ENCODE data around the gene TWSG1. TPM values are rescaled to one million over a fixed set of nuclear protein-coding genes. Genes with fewer than 3 reads are reported as not detected.

The TWSG1 gene
- total RNA-seq, 1 experiment from 2014 or later = 19.3 TPM

GRCh38 chr18:9379118-9379517 lies 44.5 kb downstream of the TWSG1 start (continued):
- TF ChIP-seq KAT7 (CRISPR knock-in tag; IDR thresholded peaks at IDR 0.05; ENCODE audit: borderline replicate concordance) (no peak), ZNF671 (CRISPR knock-in tag; IDR thresholded peaks at IDR 0.05) (no peak), ZNF512 (CRISPR knock-in tag; IDR thresholded peaks at IDR 0.05; ENCODE audit: borderline replicate concordance) (no peak), ZNF423 (CRISPR knock-in tag; IDR thresholded peaks at IDR 0.05) (no peak), SP1 (CRISPR knock-in tag; conservative IDR thresholded peaks at IDR 0.05) (no peak), NFATC4 (CRISPR knock-in tag; IDR thresholded peaks at IDR 0.05) (no peak)
- TF ChIP-seq, protein P1, sequence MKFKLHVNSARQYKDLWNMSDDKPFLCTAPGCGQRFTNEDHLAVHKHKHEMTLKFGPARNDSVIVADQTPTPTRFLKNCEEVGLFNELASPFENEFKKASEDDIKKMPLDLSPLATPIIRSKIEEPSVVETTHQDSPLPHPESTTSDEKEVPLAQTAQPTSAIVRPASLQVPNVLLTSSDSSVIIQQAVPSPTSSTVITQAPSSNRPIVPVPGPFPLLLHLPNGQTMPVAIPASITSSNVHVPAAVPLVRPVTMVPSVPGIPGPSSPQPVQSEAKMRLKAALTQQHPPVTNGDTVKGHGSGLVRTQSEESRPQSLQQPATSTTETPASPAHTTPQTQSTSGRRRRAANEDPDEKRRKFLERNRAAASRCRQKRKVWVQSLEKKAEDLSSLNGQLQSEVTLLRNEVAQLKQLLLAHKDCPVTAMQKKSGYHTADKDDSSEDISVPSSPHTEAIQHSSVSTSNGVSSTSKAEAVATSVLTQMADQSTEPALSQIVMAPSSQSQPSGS (CRISPR knock-in tag; IDR thresholded peaks at IDR 0.05; ENCODE audit: borderline replicate concordance, low read depth) = no peak
- TF ChIP-seq, protein P2, sequence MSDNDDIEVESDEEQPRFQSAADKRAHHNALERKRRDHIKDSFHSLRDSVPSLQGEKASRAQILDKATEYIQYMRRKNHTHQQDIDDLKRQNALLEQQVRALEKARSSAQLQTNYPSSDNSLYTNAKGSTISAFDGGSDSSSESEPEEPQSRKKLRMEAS (CRISPR knock-in tag; IDR thresholded peaks at IDR 0.05) = no peak

- H3K27me3 Mint-ChIP-seq (ENCODE audit: low read depth) = no peaks in the 10 kb centered on the region
- H3K4me3 Mint-ChIP-seq = no peak overlapping the region
- H3K4me1 Mint-ChIP-seq = peaks cover 16% of the 10 kb centered on the region
- peaks cover 6% of the 10 kb centered on the region; the same call in 1 of the 2 replicates for H3K36me3 Mint-ChIP-seq
- TF ChIP-seq TEAD4 (CRISPR knock-in tag; IDR thresholded peaks at IDR 0.05) = no peak
- TF ChIP-seq, protein P3, sequence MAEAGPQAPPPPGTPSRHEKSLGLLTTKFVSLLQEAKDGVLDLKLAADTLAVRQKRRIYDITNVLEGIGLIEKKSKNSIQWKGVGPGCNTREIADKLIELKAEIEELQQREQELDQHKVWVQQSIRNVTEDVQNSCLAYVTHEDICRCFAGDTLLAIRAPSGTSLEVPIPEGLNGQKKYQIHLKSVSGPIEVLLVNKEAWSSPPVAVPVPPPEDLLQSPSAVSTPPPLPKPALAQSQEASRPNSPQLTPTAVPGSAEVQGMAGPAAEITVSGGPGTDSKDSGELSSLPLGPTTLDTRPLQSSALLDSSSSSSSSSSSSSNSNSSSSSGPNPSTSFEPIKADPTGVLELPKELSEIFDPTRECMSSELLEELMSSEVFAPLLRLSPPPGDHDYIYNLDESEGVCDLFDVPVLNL (CRISPR knock-in tag; IDR thresholded peaks at IDR 0.05; ENCODE audit: borderline replicate concordance, low read depth) = no peak
- TF ChIP-seq ZNF423 (CRISPR knock-in tag; IDR thresholded peaks at IDR 0.05) = no peak
- TF ChIP-seq ESRRA (CRISPR knock-in tag; IDR thresholded peaks at IDR 0.05; ENCODE audit: borderline replicate concordance) = no peak
- TF ChIP-seq ZNF263 (CRISPR knock-in tag; IDR thresholded peaks at IDR 0.05; ENCODE audit: low read depth) = no peak
- TF ChIP-seq ZNF317 (CRISPR knock-in tag; IDR thresholded peaks at IDR 0.05; ENCODE audit: borderline replicate concordance, low read depth) = no peak
- no peak for TF ChIP-seq SOX15 (CRISPR knock-in tag; IDR thresholded peaks at IDR 0.05)
- no peak for TF ChIP-seq ZNF671 (CRISPR knock-in tag; IDR thresholded peaks at IDR 0.05)
- no peak for TF ChIP-seq ELF4 (CRISPR knock-in tag; IDR thresholded peaks at IDR 0.05; ENCODE audit: low read depth)
- TF ChIP-seq SP1 (CRISPR knock-in tag; conservative IDR thresholded peaks at IDR 0.05) = no peak
- TF ChIP-seq, protein P4, sequence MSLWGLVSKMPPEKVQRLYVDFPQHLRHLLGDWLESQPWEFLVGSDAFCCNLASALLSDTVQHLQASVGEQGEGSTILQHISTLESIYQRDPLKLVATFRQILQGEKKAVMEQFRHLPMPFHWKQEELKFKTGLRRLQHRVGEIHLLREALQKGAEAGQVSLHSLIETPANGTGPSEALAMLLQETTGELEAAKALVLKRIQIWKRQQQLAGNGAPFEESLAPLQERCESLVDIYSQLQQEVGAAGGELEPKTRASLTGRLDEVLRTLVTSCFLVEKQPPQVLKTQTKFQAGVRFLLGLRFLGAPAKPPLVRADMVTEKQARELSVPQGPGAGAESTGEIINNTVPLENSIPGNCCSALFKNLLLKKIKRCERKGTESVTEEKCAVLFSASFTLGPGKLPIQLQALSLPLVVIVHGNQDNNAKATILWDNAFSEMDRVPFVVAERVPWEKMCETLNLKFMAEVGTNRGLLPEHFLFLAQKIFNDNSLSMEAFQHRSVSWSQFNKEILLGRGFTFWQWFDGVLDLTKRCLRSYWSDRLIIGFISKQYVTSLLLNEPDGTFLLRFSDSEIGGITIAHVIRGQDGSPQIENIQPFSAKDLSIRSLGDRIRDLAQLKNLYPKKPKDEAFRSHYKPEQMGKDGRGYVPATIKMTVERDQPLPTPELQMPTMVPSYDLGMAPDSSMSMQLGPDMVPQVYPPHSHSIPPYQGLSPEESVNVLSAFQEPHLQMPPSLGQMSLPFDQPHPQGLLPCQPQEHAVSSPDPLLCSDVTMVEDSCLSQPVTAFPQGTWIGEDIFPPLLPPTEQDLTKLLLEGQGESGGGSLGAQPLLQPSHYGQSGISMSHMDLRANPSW (CRISPR knock-in tag; conservative IDR thresholded peaks at IDR 0.05; ENCODE audit: low read depth) = no peak
- TF ChIP-seq TP53 (CRISPR knock-in tag; IDR thresholded peaks at IDR 0.05) = no peak
- no peak for TF ChIP-seq ZBTB21 (CRISPR knock-in tag; IDR thresholded peaks at IDR 0.05; ENCODE audit: borderline replicate concordance)
- no peak for TF ChIP-seq CREB1 (CRISPR knock-in tag; IDR thresholded peaks at IDR 0.05)
- TF ChIP-seq, protein P5, sequence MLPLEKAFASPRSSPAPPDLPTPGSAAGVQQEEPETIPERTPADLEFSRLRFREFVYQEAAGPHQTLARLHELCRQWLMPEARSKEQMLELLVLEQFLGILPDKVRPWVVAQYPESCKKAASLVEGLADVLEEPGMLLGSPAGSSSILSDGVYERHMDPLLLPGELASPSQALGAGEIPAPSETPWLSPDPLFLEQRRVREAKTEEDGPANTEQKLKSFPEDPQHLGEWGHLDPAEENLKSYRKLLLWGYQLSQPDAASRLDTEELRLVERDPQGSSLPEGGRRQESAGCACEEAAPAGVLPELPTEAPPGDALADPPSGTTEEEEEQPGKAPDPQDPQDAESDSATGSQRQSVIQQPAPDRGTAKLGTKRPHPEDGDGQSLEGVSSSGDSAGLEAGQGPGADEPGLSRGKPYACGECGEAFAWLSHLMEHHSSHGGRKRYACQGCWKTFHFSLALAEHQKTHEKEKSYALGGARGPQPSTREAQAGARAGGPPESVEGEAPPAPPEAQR (CRISPR knock-in tag; IDR thresholded peaks at IDR 0.05) = no peak
- TF ChIP-seq USF1 (CRISPR knock-in tag; IDR thresholded peaks at IDR 0.05) = no peak
- no peak for TF ChIP-seq ZNF281 (CRISPR knock-in tag; IDR thresholded peaks at IDR 0.05)
- TF ChIP-seq JUN (CRISPR knock-in tag; IDR thresholded peaks at IDR 0.05) = no peak
- POLR2A ChIA-PET = no interaction called here
- CTCF ChIA-PET = interaction anchor here (1.4 kb wide), 1 partner anchor 136 kb away, joined by 6 read pairs; no protein-coding TSS in a partner anchor
- no peak overlapping the region for H3K27ac Mint-ChIP-seq
- ATAC-seq = no peak
- H3K9me3 Mint-ChIP-seq = peaks cover 8% of the 10 kb centered on the region
- DNase-seq (ENCODE audit: low spot score) = no peak
These were observed 45.5 kb downstream of the TWSG1 start for GRCh38 chr18:9380101-9380500.
